HEK293 (cell line): ENCODE results near the gene TNS3.

Source experiments
- CTCF ChIA-PET: fragments of 350-600 bp; formaldehyde crosslinking; extraction: SDS; loops from one replicate; lab custom pipeline; 2021; ENCODE audit warnings: antibody characterized with exemption; lab: Yijun Ruan, JAX
- POLR2A ChIA-PET: fragments of 300-600 bp; formaldehyde crosslinking; extraction: SDS; loops from one replicate; lab custom pipeline; 2020; ENCODE audit warnings: antibody characterized with exemption, inconsistent platforms; lab: Yijun Ruan, JAX
- H3K27ac ChIP-seq: fragments of 200-500 bp; sonication (Bioruptor generic); 2 replicates; pipeline ENCODE4 v1.5.1; 2014; ENCODE audit warnings: low read depth, low read length, control low read depth, inconsistent platforms; ENCODE audit errors: extremely low read depth
- H3K36me3 ChIP-seq, 2 experiments: fragments of 200-500 bp in 1 of 2; sonication (Bioruptor generic) in 1 of 2; 1 replicate in 1 of 2; 2 replicates in 1 of 2; pipeline ENCODE4 v1.5.1; 2014 to 2017; ENCODE audit warnings: inconsistent platforms in 2 of 2, low read length in 2 of 2; ENCODE audit not compliant: control insufficient read depth in 2 of 2, insufficient read depth in 1 of 2
- H3K4me1 ChIP-seq: fragments of 200-500 bp; sonication (Bioruptor generic); 2 replicates; pipeline ENCODE4 v1.5.1; 2014; ENCODE audit warnings: mild to moderate bottlenecking, low read length, inconsistent platforms; ENCODE audit not compliant: control insufficient read depth, insufficient read depth
- H3K4me3 ChIP-seq: 2 replicates; pipeline ENCODE4 v1.5.1; 2011; ENCODE audit warnings: low read depth, mild to moderate bottlenecking, control low read depth, low read length, moderate library complexity
- H3K9me3 ChIP-seq: fragments of 200-500 bp; sonication (Bioruptor generic); 2 replicates; pipeline ENCODE4 v1.5.1; 2014; ENCODE audit warnings: low read depth, low read length, inconsistent platforms; ENCODE audit not compliant: control insufficient read depth, insufficient read depth
- HOXD13 ChIP-seq: sonication (generic); formaldehyde crosslinking; IDR thresholded peaks from 2 replicates; pipeline ENCODE4 v1.8.0; 2022; ENCODE audit warnings: missing genetic modification reagents, borderline replicate concordance
- MEIS1 ChIP-seq: sonication (generic); formaldehyde crosslinking; IDR thresholded peaks from 2 replicates; pipeline ENCODE4 v1.8.1; 2022; ENCODE audit warnings: missing genetic modification reagents, mild to moderate bottlenecking, borderline replicate concordance
- MZF1 ChIP-seq: fragments of 450-650 bp; formaldehyde crosslinking; IDR thresholded peaks from 2 replicates; pipeline ENCODE4 v1.5.1; 2017; ENCODE audit warnings: missing biosample characterization, missing genetic modification characterization, borderline replicate concordance
- TCF7L2 ChIP-seq: IDR thresholded peaks from 2 replicates; pipeline ENCODE4 v1.6.1; 2011; ENCODE audit warnings: low read depth, mild to moderate bottlenecking, inconsistent platforms, low read length, moderate library complexity, borderline replicate concordance
- YY1 ChIP-seq: fragments of 450-650 bp; formaldehyde crosslinking; IDR thresholded peaks from 2 replicates; pipeline ENCODE4 v1.5.1; 2018; ENCODE audit warnings: missing biosample characterization, missing genetic modification characterization
- ZNF146 ChIP-seq: fragments of 450-650 bp; formaldehyde crosslinking; IDR thresholded peaks from 2 replicates; pipeline ENCODE4 v1.5.1; 2016; ENCODE audit warnings: missing biosample characterization, missing genetic modification characterization
- ZNF155 ChIP-seq: fragments of 450-650 bp; formaldehyde crosslinking; IDR thresholded peaks from 2 replicates; pipeline ENCODE4 v1.5.1; 2016; ENCODE audit warnings: missing biosample characterization, missing genetic modification characterization
- ZNF174 ChIP-seq: fragments of 450-650 bp; formaldehyde crosslinking; IDR thresholded peaks from 2 replicates; pipeline ENCODE4 v1.5.0; 2017; ENCODE audit warnings: missing biosample characterization, mild to moderate bottlenecking, missing genetic modification characterization
- ZNF202 ChIP-seq: fragments of 450-650 bp; formaldehyde crosslinking; IDR thresholded peaks from 2 replicates; pipeline ENCODE4 v1.5.1; 2016; ENCODE audit warnings: missing biosample characterization, missing genetic modification characterization, borderline replicate concordance
- ZNF214 ChIP-seq: fragments of 450-650 bp; formaldehyde crosslinking; IDR thresholded peaks from 2 replicates; pipeline ENCODE4 v1.5.1; 2017; ENCODE audit warnings: missing biosample characterization, mild to moderate bottlenecking, missing genetic modification characterization, borderline replicate concordance
- ZNF311 ChIP-seq: fragments of 450-650 bp; formaldehyde crosslinking; IDR thresholded peaks from 2 replicates; pipeline ENCODE4 v1.5.1; 2017; ENCODE audit warnings: missing biosample characterization, missing genetic modification characterization, borderline replicate concordance
- ZNF324 ChIP-seq: fragments of 450-650 bp; formaldehyde crosslinking; IDR thresholded peaks from 2 replicates; pipeline ENCODE4 v1.5.1; 2016; ENCODE audit warnings: missing biosample characterization, missing genetic modification characterization
- ZNF350 ChIP-seq: fragments of 450-650 bp; formaldehyde crosslinking; IDR thresholded peaks from 2 replicates; pipeline ENCODE4 v1.5.0; 2017; ENCODE audit warnings: missing biosample characterization, mild to moderate bottlenecking, missing genetic modification characterization
- ZNF394 ChIP-seq: fragments of 450-650 bp; formaldehyde crosslinking; IDR thresholded peaks from 2 replicates; pipeline ENCODE4 v1.5.1; 2016; ENCODE audit warnings: missing biosample characterization, missing genetic modification characterization, mild to moderate bottlenecking, moderate library complexity, borderline replicate concordance
- ZNF404 ChIP-seq: fragments of 450-650 bp; formaldehyde crosslinking; IDR thresholded peaks from 2 replicates; pipeline ENCODE4 v1.5.1; 2017; ENCODE audit warnings: missing biosample characterization, missing genetic modification characterization
- ZNF423 ChIP-seq: fragments of 450-650 bp; formaldehyde crosslinking; IDR thresholded peaks from 2 replicates; pipeline ENCODE4 v1.5.1; 2016; ENCODE audit warnings: missing biosample characterization, missing genetic modification characterization
- ZNF426 ChIP-seq: fragments of 450-650 bp; formaldehyde crosslinking; IDR thresholded peaks from 2 replicates; pipeline ENCODE4 v1.5.1; 2017; ENCODE audit warnings: missing biosample characterization, missing genetic modification characterization, mild to moderate bottlenecking, inconsistent platforms, moderate library complexity
- ZNF501 ChIP-seq: fragments of 450-650 bp; formaldehyde crosslinking; IDR thresholded peaks from 2 replicates; pipeline ENCODE4 v1.5.1; 2016; ENCODE audit warnings: missing biosample characterization, missing genetic modification characterization
- ZNF514 ChIP-seq: fragments of 450-650 bp; formaldehyde crosslinking; IDR thresholded peaks from 2 replicates; pipeline ENCODE4 v1.5.1; 2016; ENCODE audit warnings: missing biosample characterization, missing genetic modification characterization
- ZNF558 ChIP-seq: fragments of 450-650 bp; formaldehyde crosslinking; IDR thresholded peaks from 2 replicates; pipeline ENCODE4 v1.5.1; 2016; ENCODE audit warnings: missing biosample characterization, missing genetic modification characterization
- ZNF571 ChIP-seq: fragments of 450-650 bp; formaldehyde crosslinking; IDR thresholded peaks from 2 replicates; pipeline ENCODE4 v1.5.0; 2017; ENCODE audit warnings: missing biosample characterization, missing genetic modification characterization
- ZNF621 ChIP-seq: fragments of 450-650 bp; formaldehyde crosslinking; IDR thresholded peaks from 2 replicates; pipeline ENCODE4 v1.5.1; 2017; ENCODE audit warnings: missing biosample characterization, missing genetic modification characterization
- ZNF654 ChIP-seq: fragments of 450-650 bp; formaldehyde crosslinking; IDR thresholded peaks from 2 replicates; pipeline ENCODE4 v1.5.1; 2016; ENCODE audit warnings: low read depth, missing biosample characterization, missing genetic modification characterization
- ZNF664 ChIP-seq: fragments of 450-650 bp; formaldehyde crosslinking; IDR thresholded peaks from 2 replicates; pipeline ENCODE4 v1.5.1; 2016; ENCODE audit warnings: missing biosample characterization, missing genetic modification characterization
- ZNF747 ChIP-seq: fragments of 450-650 bp; formaldehyde crosslinking; IDR thresholded peaks from 2 replicates; pipeline ENCODE4 v1.5.1; 2016; ENCODE audit warnings: missing biosample characterization, missing genetic modification characterization
- ZNF777 ChIP-seq: fragments of 450-650 bp; formaldehyde crosslinking; IDR thresholded peaks from 2 replicates; pipeline ENCODE4 v1.5.1; 2017; ENCODE audit warnings: missing biosample characterization, missing genetic modification characterization, borderline replicate concordance
- ZNF791 ChIP-seq: fragments of 450-650 bp; formaldehyde crosslinking; IDR thresholded peaks from 2 replicates; pipeline ENCODE4 v1.5.1; 2016; ENCODE audit warnings: missing biosample characterization, missing genetic modification characterization
- ZSCAN23 ChIP-seq: fragments of 450-650 bp; formaldehyde crosslinking; IDR thresholded peaks from 2 replicates; pipeline ENCODE4 v1.5.1; 2016; ENCODE audit warnings: missing biosample characterization, missing genetic modification characterization
- TF ChIP-seq, protein P1 (sequence below): fragments of 450-650 bp; formaldehyde crosslinking; IDR thresholded peaks from 2 replicates; pipeline ENCODE4 v1.5.1; 2016; ENCODE audit warnings: missing biosample characterization, missing genetic modification characterization
- TF ChIP-seq, protein P2 (sequence below): fragments of 450-650 bp; formaldehyde crosslinking; IDR thresholded peaks from 2 replicates; pipeline ENCODE4 v1.5.1; 2016; ENCODE audit warnings: missing biosample characterization, missing genetic modification characterization
- TF ChIP-seq, protein P3 (sequence below): fragments of 450-650 bp; IDR thresholded peaks from 2 replicates; pipeline ENCODE4 v1.5.1; 2018; ENCODE audit warnings: missing biosample characterization, missing genetic modification characterization

Gene TNS3

DNA sequence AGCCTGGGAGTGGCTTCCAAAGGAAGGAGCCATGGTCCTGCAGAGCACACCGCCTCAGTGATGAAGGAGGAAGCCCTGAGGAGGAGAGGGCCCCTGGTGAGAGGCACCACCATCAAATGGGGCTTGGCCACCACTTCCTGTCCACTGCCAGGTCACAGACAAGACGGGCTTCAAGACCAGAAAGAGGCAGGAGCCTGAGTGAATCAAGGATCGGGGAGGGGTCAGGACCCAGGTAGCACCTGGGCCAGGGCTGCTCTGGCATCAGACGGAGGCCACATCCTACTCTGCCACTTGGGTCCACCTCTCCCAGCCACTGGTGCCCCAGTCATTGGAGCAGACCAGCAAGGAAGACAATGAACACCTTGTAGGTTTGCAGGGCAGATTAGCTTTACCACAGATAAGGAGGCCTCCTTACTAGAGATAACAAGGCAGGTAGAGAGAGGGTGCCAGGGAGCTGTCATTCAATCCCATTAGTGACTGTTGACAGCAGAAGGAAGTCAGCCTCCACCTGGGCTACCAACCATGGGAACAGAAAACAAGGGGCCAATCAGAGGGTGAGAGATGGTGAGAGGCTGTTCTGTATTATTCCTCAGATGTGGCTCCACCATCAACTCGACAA, 143.4 kb downstream of the TNS3 start:
- no peak overlapping the region for H3K4me3 ChIP-seq
- no peak overlapping the region for H3K27ac ChIP-seq
- CTCF ChIA-PET, result interaction anchor here (0.5 to 1.0 kb wide), 3 partner anchors 43 to 381 kb away, joined by 4 to 5 read pairs (median 5); no protein-coding TSS in a partner anchor
- H3K9me3 ChIP-seq, result no peaks in the 10 kb centered on the region
- no peaks in the 10 kb centered on the region for H3K36me3 ChIP-seq
- no peaks in the 10 kb centered on the region for H3K4me1 ChIP-seq
- TF ChIP-seq ZNF214 (no peak), ZSCAN23 (tag by site-specific recombination) (no peak), YY1 (no peak), ZNF174 (tag by site-specific recombination) (no peak), ZNF155 (tag by site-specific recombination) (no peak), ZNF324 (tag by site-specific recombination) (no peak), ZNF202 (tag by site-specific recombination) (no peak), ZNF501 (tag by site-specific recombination) (no peak), MEIS1 (no peak)
- TF ChIP-seq, protein P1, sequence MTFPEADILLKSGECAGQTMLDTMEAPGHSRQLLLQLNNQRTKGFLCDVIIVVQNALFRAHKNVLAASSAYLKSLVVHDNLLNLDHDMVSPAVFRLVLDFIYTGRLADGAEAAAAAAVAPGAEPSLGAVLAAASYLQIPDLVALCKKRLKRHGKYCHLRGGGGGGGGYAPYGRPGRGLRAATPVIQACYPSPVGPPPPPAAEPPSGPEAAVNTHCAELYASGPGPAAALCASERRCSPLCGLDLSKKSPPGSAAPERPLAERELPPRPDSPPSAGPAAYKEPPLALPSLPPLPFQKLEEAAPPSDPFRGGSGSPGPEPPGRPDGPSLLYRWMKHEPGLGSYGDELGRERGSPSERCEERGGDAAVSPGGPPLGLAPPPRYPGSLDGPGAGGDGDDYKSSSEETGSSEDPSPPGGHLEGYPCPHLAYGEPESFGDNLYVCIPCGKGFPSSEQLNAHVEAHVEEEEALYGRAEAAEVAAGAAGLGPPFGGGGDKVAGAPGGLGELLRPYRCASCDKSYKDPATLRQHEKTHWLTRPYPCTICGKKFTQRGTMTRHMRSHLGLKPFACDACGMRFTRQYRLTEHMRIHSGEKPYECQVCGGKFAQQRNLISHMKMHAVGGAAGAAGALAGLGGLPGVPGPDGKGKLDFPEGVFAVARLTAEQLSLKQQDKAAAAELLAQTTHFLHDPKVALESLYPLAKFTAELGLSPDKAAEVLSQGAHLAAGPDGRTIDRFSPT, result no peak
- TF ChIP-seq, protein P2, sequence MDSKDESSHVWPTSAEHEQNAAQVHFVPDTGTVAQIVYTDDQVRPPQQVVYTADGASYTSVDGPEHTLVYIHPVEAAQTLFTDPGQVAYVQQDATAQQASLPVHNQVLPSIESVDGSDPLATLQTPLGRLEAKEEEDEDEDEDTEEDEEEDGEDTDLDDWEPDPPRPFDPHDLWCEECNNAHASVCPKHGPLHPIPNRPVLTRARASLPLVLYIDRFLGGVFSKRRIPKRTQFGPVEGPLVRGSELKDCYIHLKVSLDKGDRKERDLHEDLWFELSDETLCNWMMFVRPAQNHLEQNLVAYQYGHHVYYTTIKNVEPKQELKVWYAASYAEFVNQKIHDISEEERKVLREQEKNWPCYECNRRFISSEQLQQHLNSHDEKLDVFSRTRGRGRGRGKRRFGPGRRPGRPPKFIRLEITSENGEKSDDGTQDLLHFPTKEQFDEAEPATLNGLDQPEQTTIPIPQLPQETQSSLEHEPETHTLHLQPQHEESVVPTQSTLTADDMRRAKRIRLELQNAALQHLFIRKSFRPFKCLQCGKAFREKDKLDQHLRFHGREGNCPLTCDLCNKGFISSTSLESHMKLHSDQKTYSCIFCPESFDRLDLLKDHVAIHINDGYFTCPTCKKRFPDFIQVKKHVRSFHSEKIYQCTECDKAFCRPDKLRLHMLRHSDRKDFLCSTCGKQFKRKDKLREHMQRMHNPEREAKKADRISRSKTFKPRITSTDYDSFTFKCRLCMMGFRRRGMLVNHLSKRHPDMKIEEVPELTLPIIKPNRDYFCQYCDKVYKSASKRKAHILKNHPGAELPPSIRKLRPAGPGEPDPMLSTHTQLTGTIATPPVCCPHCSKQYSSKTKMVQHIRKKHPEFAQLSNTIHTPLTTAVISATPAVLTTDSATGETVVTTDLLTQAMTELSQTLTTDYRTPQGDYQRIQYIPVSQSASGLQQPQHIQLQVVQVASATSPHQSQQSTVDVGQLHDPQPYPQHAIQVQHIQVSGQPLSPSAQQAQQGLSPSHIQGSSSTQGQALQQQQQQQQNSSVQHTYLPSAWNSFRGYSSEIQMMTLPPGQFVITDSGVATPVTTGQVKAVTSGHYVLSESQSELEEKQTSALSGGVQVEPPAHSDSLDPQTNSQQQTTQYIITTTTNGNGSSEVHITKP (tag by site-specific recombination), result no peak
- POLR2A ChIA-PET, result no interaction called here

DNA sequence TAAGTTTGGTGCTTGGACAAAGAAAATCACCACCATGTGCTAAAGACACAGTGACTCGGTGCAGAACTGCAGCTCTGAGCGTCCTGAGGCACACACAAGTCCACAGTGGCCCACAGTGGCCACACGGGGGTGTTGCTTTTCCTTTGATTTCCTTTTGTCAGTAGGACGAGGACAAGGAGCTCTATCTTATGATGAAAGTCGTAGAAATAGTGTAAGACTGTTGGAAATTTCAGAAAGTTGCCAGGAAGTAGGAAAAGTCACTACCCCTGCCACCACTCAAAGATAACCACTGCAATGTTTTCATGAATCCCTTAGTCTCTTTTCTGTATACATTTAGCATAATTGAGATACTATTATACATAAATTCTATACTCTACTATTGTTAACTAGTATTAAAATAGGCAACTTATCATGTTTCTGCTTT, 146.0 kb downstream of the TNS3 start:
- no peaks in the 10 kb centered on the region for H3K4me1 ChIP-seq
- no peaks in the 10 kb centered on the region for H3K36me3 ChIP-seq
- no peak overlapping the region for H3K27ac ChIP-seq
- ChIA-PET CTCF (interaction anchor here (0.6 to 4.5 kb wide), 37 partner anchors 9 to 1386 kb away, joined by 3 to 73 read pairs (median 4); no protein-coding TSS in a partner anchor), POLR2A (interaction anchor here (0.6 to 1.1 kb wide), 2 partner anchors 170 to 383 kb away, joined by 4 to 6 read pairs; no protein-coding TSS in a partner anchor)
- H3K4me3 ChIP-seq, result no peak overlapping the region
- no peaks in the 10 kb centered on the region for H3K9me3 ChIP-seq
- TF ChIP-seq ZNF571 (tag by site-specific recombination) (no peak), ZNF146 (no peak), ZNF350 (tag by site-specific recombination) (no peak), ZNF747 (tag by site-specific recombination) (no peak), ZNF423 (tag by site-specific recombination) (no peak), ZNF791 (tag by site-specific recombination) (no peak), ZNF654 (tag by site-specific recombination) (peak; percentile 54), ZNF664 (tag by site-specific recombination) (peak; percentile 85), HOXD13 (no peak), ZNF426 (tag by site-specific recombination) (no peak), ZNF777 (no peak), ZNF514 (tag by site-specific recombination) (no peak), ZNF621 (tag by site-specific recombination) (no peak), MZF1 (tag by site-specific recombination) (no peak), ZNF394 (tag by site-specific recombination) (no peak), TCF7L2 (no peak), ZNF311 (no peak), ZNF404 (tag by site-specific recombination) (no peak), ZNF558 (tag by site-specific recombination) (no peak)
- TF ChIP-seq, protein P3, sequence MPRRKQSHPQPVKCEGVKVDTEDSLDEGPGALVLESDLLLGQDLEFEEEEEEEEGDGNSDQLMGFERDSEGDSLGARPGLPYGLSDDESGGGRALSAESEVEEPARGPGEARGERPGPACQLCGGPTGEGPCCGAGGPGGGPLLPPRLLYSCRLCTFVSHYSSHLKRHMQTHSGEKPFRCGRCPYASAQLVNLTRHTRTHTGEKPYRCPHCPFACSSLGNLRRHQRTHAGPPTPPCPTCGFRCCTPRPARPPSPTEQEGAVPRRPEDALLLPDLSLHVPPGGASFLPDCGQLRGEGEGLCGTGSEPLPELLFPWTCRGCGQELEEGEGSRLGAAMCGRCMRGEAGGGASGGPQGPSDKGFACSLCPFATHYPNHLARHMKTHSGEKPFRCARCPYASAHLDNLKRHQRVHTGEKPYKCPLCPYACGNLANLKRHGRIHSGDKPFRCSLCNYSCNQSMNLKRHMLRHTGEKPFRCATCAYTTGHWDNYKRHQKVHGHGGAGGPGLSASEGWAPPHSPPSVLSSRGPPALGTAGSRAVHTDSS, result no peak
